H9 (cell line): ENCODE data around the gene SLC6A2. TPM values are rescaled to one million over a fixed set of nuclear protein-coding genes. Genes with fewer than 3 reads are reported as not detected.

Source experiments
- DNase-seq: peaks from one replicate; pipeline ENCODE4 v3.0.0-alpha.2; 2017
- H2AFZ ChIP-seq: one replicate; pipeline ENCODE4 v1.6.1; 2013; ENCODE audit warnings: mild to moderate bottlenecking, low read length, control low read depth, moderate library complexity
- H2AK5ac ChIP-seq: 2 replicates; pipeline ENCODE4 v1.6.1; 2013; ENCODE audit warnings: low read length, control low read depth, mixed read lengths; ENCODE audit not compliant: insufficient read length
- H2BK120ac ChIP-seq: one replicate; pipeline ENCODE4 v1.6.1; 2013; ENCODE audit warnings: low read depth, mild to moderate bottlenecking, low read length, control low read depth, inconsistent platforms; ENCODE audit not compliant: poor library complexity, severe bottlenecking
- H2BK12ac ChIP-seq: 2 replicates; pipeline ENCODE4 v1.6.1; 2013; ENCODE audit warnings: low read length, control low read depth, mixed read lengths, low read depth; ENCODE audit not compliant: insufficient read length
- H2BK15ac ChIP-seq: 2 replicates; pipeline ENCODE4 v1.6.1; 2013; ENCODE audit warnings: low read depth, low read length, control low read depth
- H2BK20ac ChIP-seq: one replicate; pipeline ENCODE4 v1.6.1; 2013; ENCODE audit warnings: low read depth, mild to moderate bottlenecking, low read length, control low read depth, inconsistent platforms; ENCODE audit not compliant: poor library complexity, severe bottlenecking
- H2BK5ac ChIP-seq: 2 replicates; pipeline ENCODE4 v1.6.1; 2013; ENCODE audit warnings: low read length, control low read depth, mixed read lengths; ENCODE audit not compliant: insufficient read length
- H3K14ac ChIP-seq: 2 replicates; pipeline ENCODE4 v1.6.1; 2013; ENCODE audit warnings: low read length, control low read depth; ENCODE audit not compliant: insufficient read depth
- H3K18ac ChIP-seq: 2 replicates; pipeline ENCODE4 v1.6.1; 2013; ENCODE audit warnings: low read depth, mild to moderate bottlenecking, mixed read lengths, low read length, control low read depth; ENCODE audit not compliant: insufficient read length
- H3K23ac ChIP-seq: 2 replicates; pipeline ENCODE4 v1.6.1; 2013; ENCODE audit warnings: low read length, control low read depth, mixed read lengths, low read depth; ENCODE audit not compliant: insufficient read length
- H3K23me2 ChIP-seq: 2 replicates; pipeline ENCODE4 v1.6.1; 2013; ENCODE audit warnings: low read depth, mild to moderate bottlenecking, mixed read lengths, low read length, control low read depth; ENCODE audit not compliant: insufficient read length, poor library complexity, severe bottlenecking
- H3K27ac ChIP-seq: 2 replicates; pipeline ENCODE4 v1.5.1; 2013; ENCODE audit warnings: low read length, control low read depth, mixed read lengths, low read depth; ENCODE audit not compliant: insufficient read length
- H3K27me3 ChIP-seq: 2 replicates; pipeline ENCODE4 v1.6.1; 2013; ENCODE audit warnings: low read length, control low read depth, inconsistent platforms; ENCODE audit not compliant: insufficient read depth
- H3K4ac ChIP-seq: 2 replicates; pipeline ENCODE4 v1.6.1; 2013; ENCODE audit warnings: low read depth, mild to moderate bottlenecking, control low read depth, inconsistent platforms, low read length, moderate library complexity
- H3K4me1 ChIP-seq: 2 replicates; pipeline ENCODE4 v1.6.1; 2013; ENCODE audit warnings: low read length, control low read depth, inconsistent platforms; ENCODE audit not compliant: insufficient read depth
- H3K4me2 ChIP-seq: 2 replicates; pipeline ENCODE4 v1.6.1; 2013; ENCODE audit warnings: low read length, control low read depth, mixed read lengths; ENCODE audit not compliant: insufficient read length, insufficient read depth
- H3K56ac ChIP-seq: 2 replicates; pipeline ENCODE4 v1.6.1; 2013; ENCODE audit warnings: low read depth, mild to moderate bottlenecking, mixed read lengths, low read length, control low read depth; ENCODE audit not compliant: insufficient read length
- H3K79me1 ChIP-seq: 2 replicates; pipeline ENCODE4 v1.6.1; 2013; ENCODE audit warnings: low read depth, mild to moderate bottlenecking, moderate library complexity, low read length, control low read depth, inconsistent platforms; ENCODE audit not compliant: insufficient read depth, poor library complexity, severe bottlenecking
- H3K79me2 ChIP-seq: 2 replicates; pipeline ENCODE4 v1.6.1; 2013; ENCODE audit warnings: low read length, control low read depth, inconsistent platforms; ENCODE audit not compliant: insufficient read depth
- H3K9ac ChIP-seq: 2 replicates; pipeline ENCODE4 v1.6.1; 2013; ENCODE audit warnings: low read length, control low read depth, mixed read lengths; ENCODE audit not compliant: insufficient read length; ENCODE audit errors: extremely low read depth
- H3K9me3 ChIP-seq: one replicate; pipeline ENCODE4 v1.6.1; 2013; ENCODE audit warnings: low read depth, low read length, inconsistent platforms; ENCODE audit not compliant: control insufficient read depth
- H3T11ph ChIP-seq: one replicate; pipeline ENCODE4 v1.6.1; 2013; ENCODE audit warnings: mild to moderate bottlenecking, low read length, control low read depth, inconsistent platforms
- H4K20me1 ChIP-seq: one replicate; pipeline ENCODE4 v1.6.1; 2013; ENCODE audit not compliant: control insufficient read depth, insufficient read length, insufficient read depth
- H4K5ac ChIP-seq: 2 replicates; pipeline ENCODE4 v1.6.1; 2013; ENCODE audit warnings: low read depth, mild to moderate bottlenecking, mixed read lengths, low read length, control low read depth; ENCODE audit not compliant: insufficient read length
- H4K8ac ChIP-seq: replicated peaks from 2 replicates; pipeline ENCODE4 v1.6.1; 2013; ENCODE audit warnings: low read length, control low read depth, mixed read lengths, low read depth; ENCODE audit not compliant: insufficient read length
- H4K91ac ChIP-seq: 2 replicates; pipeline ENCODE4 v1.6.1; 2013; ENCODE audit warnings: low read depth, mild to moderate bottlenecking, moderate library complexity, mixed read lengths, low read length, control low read depth; ENCODE audit not compliant: insufficient read length
- H3K27ac Mint-ChIP-seq, 3 experiments: 2 replicates in 2 of 3; 3 replicates in 1 of 3; pipeline ENCODE4 v1.8.0; 2020 to 2021; ENCODE audit warnings: mixed read lengths in 3 of 3, mild to moderate bottlenecking in 1 of 3, moderate library complexity in 1 of 3
- H3K27me3 Mint-ChIP-seq: 2 replicates; pipeline ENCODE4 v1.8.0; 2021; ENCODE audit warnings: low read depth, mild to moderate bottlenecking, moderate library complexity, mixed read lengths
- H3K36me3 Mint-ChIP-seq, 3 experiments: 2 replicates in 2 of 3; 3 replicates in 1 of 3; pipeline ENCODE4 v1.8.0; 2020 to 2021; ENCODE audit warnings: low read depth in 3 of 3, mixed read lengths in 3 of 3; ENCODE audit not compliant: insufficient read depth in 1 of 3
- H3K4me1 Mint-ChIP-seq, 2 experiments: 2 replicates each; pipeline ENCODE4 v1.8.0; 2020; ENCODE audit warnings: mixed read lengths in 2 of 2
- H3K4me3 Mint-ChIP-seq, 2 experiments: 2 replicates in 1 of 2; 3 replicates in 1 of 2; pipeline ENCODE4 v1.8.0; 2020 to 2021; ENCODE audit warnings: mild to moderate bottlenecking in 2 of 2, mixed read lengths in 2 of 2, moderate library complexity in 1 of 2
- H3K9me3 Mint-ChIP-seq, 2 experiments: 2 replicates in 1 of 2; 3 replicates in 1 of 2; pipeline ENCODE4 v1.8.0; 2020; ENCODE audit warnings: mild to moderate bottlenecking in 2 of 2, mixed read lengths in 2 of 2, moderate library complexity in 1 of 2
- CTCF ChIP-seq: fragments of 200-600 bp; sonication (generic); conservative IDR thresholded peaks from 3 replicates; pipeline ENCODE4 v1.8.0; 2021; ENCODE audit warnings: antibody characterized with exemption, mild to moderate bottlenecking
- WGBS: extraction: QIAGEN DNeasy Blood & Tissue Kit; methylation state at CpG from one replicate; pipeline ENCODE4 v1.1.7; 2013; ENCODE audit warnings: missing lambda C conversion rate, low lambda C conversion rate, mixed read lengths; ENCODE audit not compliant: insufficient read length; ENCODE audit errors: extremely low coverage; 5-methylcytosine and 5-hydroxymethylcytosine counted together
- total RNA-seq: library from RNA; stranded (reverse); gene quantifications from 2 replicates; pipeline ENCODE4 v1.2.1, GENCODE V29; 2021

Gene SLC6A2
- total RNA-seq, 1 experiment from 2014 or later, result 0.24 TPM

GRCh38 chr16:55671974-55672280 is 16.1 kb downstream of the SLC6A2 start:
- no peaks in the 10 kb centered on the region for H3K79me2 ChIP-seq
- no peak overlapping the region for H3K4ac ChIP-seq
- H3K4me2 ChIP-seq, result no peak overlapping the region
- H3K56ac ChIP-seq, result no peak overlapping the region
- no peak overlapping the region for H3K23ac ChIP-seq
- H2BK120ac ChIP-seq, result no peak overlapping the region
- no peak overlapping the region for H3K9ac ChIP-seq
- no CpG with 5 or more reads among the region's 10 CpGs for WGBS
- H2BK5ac ChIP-seq, result no peak overlapping the region
- H2BK20ac ChIP-seq, result no peak overlapping the region
- Mint-ChIP-seq H3K27me3 (no peaks in the 10 kb centered on the region; the same call in 1 of the 2 replicates), H3K27ac (no peak overlapping the region), H3K4me1 (peaks cover 5 to 9% of the 10 kb centered on the region in 2 experiments), H3K36me3 (no peaks in the 10 kb centered on the region), H3K4me3 (no peak overlapping the region), H3K9me3 (no peaks in the 10 kb centered on the region)
- no peaks in the 10 kb centered on the region for H3K79me1 ChIP-seq
- H2AK5ac ChIP-seq, result no peak overlapping the region
- H2AFZ ChIP-seq, result no peak overlapping the region
- H4K5ac ChIP-seq, result no peak overlapping the region
- no peak for TF ChIP-seq CTCF
- no peak overlapping the region for H3K18ac ChIP-seq
- H3K9me3 ChIP-seq, result no peaks in the 10 kb centered on the region
- no peaks in the 10 kb centered on the region for H3K27me3 ChIP-seq
- no peak overlapping the region for H4K91ac ChIP-seq
- no peak overlapping the region for H2BK15ac ChIP-seq
- DNase-seq, result no peak
- no peak overlapping the region for H2BK12ac ChIP-seq
- no peak overlapping the region for H3K14ac ChIP-seq
- no peaks in the 10 kb centered on the region for H3K23me2 ChIP-seq
- no peak overlapping the region for H4K8ac ChIP-seq
- H3K27ac ChIP-seq, result no peak overlapping the region
- H3K4me1 ChIP-seq, result peaks cover 4% of the 10 kb centered on the region; the same call in 1 of the 2 replicates
- no peaks in the 10 kb centered on the region for H4K20me1 ChIP-seq
- no peak overlapping the region for H3T11ph ChIP-seq
